Measurements from ENCODE around the gene OXER1. TPM values are rescaled to one million over a fixed set of nuclear protein-coding genes. Genes with fewer than 3 reads are reported as not detected.

OXER1 gene
- total and polyA plus RNA-seq, 4 donors, result 2.2 to 8.1 (median 6.7) TPM

DNA sequence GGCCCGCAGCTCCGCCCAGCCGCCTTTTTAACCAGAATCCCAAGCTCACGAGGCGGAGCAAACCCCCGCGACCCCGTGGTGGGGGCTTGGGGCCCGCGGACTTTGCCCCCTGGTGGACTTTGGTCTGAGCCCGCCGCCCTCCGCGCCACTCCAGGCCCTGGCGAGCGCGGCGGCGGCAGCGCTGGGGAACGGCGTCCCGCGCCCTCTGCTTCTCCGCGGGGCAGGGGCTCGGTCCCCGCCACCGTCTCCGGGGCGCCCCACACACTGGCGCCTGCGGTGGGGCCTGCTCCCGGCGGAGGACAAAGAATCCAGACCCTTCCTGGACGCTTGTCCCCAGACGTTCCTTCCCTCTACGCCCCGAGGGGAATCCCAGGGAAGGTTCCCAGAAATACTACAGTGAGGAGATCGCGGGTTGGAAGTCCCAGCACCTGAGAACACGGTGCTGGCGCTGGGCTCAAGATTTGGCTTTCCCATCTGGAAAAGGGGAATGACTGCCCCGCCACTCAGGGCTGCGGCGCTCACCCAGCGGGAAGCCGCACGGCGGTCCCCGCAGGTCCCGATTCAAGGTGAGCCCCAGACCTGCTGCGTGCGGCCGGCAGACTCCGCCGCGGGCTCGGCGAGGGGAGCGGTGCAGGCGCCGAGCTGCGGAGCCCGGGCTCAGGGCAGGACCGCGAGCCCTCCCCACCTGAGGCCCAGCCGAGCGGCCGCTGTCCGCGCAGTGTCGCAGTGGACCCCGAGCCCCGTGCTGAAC lies 28.8 kb upstream of the OXER1 start, which contains the start of gene HAAO (continued):
- TF ChIP-seq, protein P1, sequence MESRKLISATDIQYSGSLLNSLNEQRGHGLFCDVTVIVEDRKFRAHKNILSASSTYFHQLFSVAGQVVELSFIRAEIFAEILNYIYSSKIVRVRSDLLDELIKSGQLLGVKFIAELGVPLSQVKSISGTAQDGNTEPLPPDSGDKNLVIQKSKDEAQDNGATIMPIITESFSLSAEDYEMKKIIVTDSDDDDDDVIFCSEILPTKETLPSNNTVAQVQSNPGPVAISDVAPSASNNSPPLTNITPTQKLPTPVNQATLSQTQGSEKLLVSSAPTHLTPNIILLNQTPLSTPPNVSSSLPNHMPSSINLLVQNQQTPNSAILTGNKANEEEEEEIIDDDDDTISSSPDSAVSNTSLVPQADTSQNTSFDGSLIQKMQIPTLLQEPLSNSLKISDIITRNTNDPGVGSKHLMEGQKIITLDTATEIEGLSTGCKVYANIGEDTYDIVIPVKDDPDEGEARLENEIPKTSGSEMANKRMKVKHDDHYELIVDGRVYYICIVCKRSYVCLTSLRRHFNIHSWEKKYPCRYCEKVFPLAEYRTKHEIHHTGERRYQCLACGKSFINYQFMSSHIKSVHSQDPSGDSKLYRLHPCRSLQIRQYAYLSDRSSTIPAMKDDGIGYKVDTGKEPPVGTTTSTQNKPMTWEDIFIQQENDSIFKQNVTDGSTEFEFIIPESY (IDR thresholded peaks at IDR 0.05), result no peak
- TF ChIP-seq, protein P2, sequence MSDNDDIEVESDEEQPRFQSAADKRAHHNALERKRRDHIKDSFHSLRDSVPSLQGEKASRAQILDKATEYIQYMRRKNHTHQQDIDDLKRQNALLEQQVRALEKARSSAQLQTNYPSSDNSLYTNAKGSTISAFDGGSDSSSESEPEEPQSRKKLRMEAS (IDR thresholded peaks at IDR 0.05), result no peak
- TF ChIP-seq JUND (IDR thresholded peaks at IDR 0.05), result peak in 1 of 2 donors; percentile 30
- peak; percentile 80 to 88 for TF ChIP-seq RXRA (IDR thresholded peaks at IDR 0.05)
- TF ChIP-seq, protein P3, sequence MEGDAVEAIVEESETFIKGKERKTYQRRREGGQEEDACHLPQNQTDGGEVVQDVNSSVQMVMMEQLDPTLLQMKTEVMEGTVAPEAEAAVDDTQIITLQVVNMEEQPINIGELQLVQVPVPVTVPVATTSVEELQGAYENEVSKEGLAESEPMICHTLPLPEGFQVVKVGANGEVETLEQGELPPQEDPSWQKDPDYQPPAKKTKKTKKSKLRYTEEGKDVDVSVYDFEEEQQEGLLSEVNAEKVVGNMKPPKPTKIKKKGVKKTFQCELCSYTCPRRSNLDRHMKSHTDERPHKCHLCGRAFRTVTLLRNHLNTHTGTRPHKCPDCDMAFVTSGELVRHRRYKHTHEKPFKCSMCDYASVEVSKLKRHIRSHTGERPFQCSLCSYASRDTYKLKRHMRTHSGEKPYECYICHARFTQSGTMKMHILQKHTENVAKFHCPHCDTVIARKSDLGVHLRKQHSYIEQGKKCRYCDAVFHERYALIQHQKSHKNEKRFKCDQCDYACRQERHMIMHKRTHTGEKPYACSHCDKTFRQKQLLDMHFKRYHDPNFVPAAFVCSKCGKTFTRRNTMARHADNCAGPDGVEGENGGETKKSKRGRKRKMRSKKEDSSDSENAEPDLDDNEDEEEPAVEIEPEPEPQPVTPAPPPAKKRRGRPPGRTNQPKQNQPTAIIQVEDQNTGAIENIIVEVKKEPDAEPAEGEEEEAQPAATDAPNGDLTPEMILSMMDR (IDR thresholded peaks at IDR 0.05; ENCODE audit: low read depth, low read length, missing input control), result no peak
- TF ChIP-seq HNF4A (conservative IDR thresholded peaks at IDR 0.05), result peak; percentile 95
- TF ChIP-seq FOXA2 (IDR thresholded peaks at IDR 0.05), result peak; percentile 22

DNA sequence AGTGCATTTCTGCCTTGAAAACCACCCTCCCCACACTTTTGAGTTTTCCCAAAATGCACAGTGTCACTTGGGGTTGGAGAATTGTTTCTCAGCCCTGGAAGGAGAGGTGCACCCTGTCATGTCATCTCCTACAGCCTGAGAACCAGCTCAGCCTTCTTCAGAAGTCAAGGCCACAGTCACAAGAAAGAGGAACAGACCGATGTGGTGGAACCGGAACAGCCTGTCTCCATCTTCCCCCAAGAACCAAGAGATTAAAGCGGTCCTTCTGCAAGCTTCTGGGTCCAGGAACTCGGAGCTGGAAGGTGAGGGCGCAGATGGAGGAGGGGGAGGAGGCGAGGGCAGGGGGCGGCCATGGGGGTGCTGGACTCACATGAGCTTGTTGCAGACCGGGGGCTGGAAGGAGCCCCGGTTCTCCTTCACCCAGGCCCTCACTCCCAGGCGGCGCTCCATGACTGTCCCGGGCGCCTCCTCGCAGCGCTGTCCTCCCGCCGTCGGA lies 28.2 kb upstream of the OXER1 start:
- DNase-seq (ENCODE audit: low spot score), result no peak
- 3% methylated on average over 18 of the region's 18 CpGs for WGBS
- Histone ChIP-seq H3K9ac (ENCODE audit: low read depth in 1 of 2, low read length in 2 of 2) (peak overlapping the region; percentile 60 to 72), H3K9me3 (ENCODE audit: control insufficient read depth in 4 of 4, low read length in 3 of 4) (no peaks in the 10 kb centered on the region), H3K4me3 (ENCODE audit: low read depth in 1 of 3, low read length in 3 of 3) (peak overlapping the region; percentile 83 to 90 (median 90)), H3K36me3 (ENCODE audit: control insufficient read depth in 4 of 4, insufficient read depth in 3 of 4, low read depth in 1 of 4, low read length in 3 of 4) (peaks cover 0 to 3% (median 0%) of the 10 kb centered on the region in 4 donors), H3K27me3 (ENCODE audit: control insufficient read depth in 4 of 4, insufficient read depth in 4 of 4, low read length in 3 of 4) (no peaks in the 10 kb centered on the region), H3K27ac (ENCODE audit: low read depth in 1 of 2, low read length in 2 of 2) (peak overlapping the region; percentile 95 to 97), H3K4me1 (ENCODE audit: control insufficient read depth in 4 of 4, insufficient read depth in 4 of 4, low read length in 3 of 4) (peaks cover 16 to 57% (median 37%) of the 10 kb centered on the region in 4 donors)
- TF ChIP-seq RAD21 (IDR thresholded peaks at IDR 0.05) (no peak), TAF1 (conservative IDR thresholded peaks at IDR 0.05) (no peak), FOXA1 (IDR thresholded peaks at IDR 0.05) (no peak), HNF4A (conservative IDR thresholded peaks at IDR 0.05) (no peak), EGR1 (IDR thresholded peaks at IDR 0.05; ENCODE audit: low read depth in 2 of 2) (no peak), HNF4G (IDR thresholded peaks at IDR 0.05) (no peak), GABPA (IDR thresholded peaks at IDR 0.05 in 1 of 2, conservative IDR thresholded peaks at IDR 0.05 in 1 of 2) (no peak)
- TF ChIP-seq, protein P3 (IDR thresholded peaks at IDR 0.05; ENCODE audit: low read depth, low read length, missing input control), result no peak
- TF ChIP-seq, protein P4, sequence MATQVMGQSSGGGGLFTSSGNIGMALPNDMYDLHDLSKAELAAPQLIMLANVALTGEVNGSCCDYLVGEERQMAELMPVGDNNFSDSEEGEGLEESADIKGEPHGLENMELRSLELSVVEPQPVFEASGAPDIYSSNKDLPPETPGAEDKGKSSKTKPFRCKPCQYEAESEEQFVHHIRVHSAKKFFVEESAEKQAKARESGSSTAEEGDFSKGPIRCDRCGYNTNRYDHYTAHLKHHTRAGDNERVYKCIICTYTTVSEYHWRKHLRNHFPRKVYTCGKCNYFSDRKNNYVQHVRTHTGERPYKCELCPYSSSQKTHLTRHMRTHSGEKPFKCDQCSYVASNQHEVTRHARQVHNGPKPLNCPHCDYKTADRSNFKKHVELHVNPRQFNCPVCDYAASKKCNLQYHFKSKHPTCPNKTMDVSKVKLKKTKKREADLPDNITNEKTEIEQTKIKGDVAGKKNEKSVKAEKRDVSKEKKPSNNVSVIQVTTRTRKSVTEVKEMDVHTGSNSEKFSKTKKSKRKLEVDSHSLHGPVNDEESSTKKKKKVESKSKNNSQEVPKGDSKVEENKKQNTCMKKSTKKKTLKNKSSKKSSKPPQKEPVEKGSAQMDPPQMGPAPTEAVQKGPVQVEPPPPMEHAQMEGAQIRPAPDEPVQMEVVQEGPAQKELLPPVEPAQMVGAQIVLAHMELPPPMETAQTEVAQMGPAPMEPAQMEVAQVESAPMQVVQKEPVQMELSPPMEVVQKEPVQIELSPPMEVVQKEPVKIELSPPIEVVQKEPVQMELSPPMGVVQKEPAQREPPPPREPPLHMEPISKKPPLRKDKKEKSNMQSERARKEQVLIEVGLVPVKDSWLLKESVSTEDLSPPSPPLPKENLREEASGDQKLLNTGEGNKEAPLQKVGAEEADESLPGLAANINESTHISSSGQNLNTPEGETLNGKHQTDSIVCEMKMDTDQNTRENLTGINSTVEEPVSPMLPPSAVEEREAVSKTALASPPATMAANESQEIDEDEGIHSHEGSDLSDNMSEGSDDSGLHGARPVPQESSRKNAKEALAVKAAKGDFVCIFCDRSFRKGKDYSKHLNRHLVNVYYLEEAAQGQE (IDR thresholded peaks at IDR 0.05), result no peak

Data from liver (tissue), 9 donors.